Measurements from ENCODE around the gene MPP4.

Gene MPP4, protein sequence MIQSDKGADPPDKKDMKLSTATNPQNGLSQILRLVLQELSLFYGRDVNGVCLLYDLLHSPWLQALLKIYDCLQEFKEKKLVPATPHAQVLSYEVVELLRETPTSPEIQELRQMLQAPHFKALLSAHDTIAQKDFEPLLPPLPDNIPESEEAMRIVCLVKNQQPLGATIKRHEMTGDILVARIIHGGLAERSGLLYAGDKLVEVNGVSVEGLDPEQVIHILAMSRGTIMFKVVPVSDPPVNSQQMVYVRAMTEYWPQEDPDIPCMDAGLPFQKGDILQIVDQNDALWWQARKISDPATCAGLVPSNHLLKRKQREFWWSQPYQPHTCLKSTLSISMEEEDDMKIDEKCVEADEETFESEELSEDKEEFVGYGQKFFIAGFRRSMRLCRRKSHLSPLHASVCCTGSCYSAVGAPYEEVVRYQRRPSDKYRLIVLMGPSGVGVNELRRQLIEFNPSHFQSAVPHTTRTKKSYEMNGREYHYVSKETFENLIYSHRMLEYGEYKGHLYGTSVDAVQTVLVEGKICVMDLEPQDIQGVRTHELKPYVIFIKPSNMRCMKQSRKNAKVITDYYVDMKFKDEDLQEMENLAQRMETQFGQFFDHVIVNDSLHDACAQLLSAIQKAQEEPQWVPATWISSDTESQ

DNA sequence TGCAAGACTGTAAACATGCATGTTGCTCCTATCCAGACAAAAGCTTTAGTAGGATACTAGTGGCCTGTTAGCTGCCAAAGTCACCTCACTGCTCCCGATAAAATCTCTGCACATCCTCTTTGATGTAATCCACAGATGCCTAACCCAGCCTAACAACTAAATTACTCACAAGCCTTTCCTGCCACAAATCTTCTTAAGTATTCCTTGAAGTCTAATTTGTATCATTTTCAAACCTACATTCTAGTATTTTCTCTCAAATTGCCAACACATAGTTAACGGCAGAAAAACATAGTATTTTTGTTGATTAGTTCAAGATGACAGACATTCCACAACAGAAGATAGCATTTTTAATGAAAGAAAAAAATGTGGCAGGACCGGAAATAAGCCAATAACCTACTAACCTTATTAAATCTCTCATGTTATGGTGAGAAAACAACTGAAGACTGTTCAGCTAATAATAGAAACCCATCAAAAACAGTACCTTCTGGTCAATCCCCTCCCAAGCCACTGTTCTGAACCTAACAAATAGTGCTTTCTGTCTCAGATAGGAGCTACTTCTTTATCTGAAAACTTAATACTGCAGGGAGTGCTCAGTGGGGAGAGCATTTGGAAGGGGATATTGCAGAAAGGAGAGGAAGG is at the start of gene MPP4:
Gene MPP4, minus strand, starts transcription at position 57 of the 639 bp plus-strand sequence. CDS start 4,690 bp downstream, outside the sequence.
- DNase-seq (ENCODE audit: low spot score): no peak

DNA sequence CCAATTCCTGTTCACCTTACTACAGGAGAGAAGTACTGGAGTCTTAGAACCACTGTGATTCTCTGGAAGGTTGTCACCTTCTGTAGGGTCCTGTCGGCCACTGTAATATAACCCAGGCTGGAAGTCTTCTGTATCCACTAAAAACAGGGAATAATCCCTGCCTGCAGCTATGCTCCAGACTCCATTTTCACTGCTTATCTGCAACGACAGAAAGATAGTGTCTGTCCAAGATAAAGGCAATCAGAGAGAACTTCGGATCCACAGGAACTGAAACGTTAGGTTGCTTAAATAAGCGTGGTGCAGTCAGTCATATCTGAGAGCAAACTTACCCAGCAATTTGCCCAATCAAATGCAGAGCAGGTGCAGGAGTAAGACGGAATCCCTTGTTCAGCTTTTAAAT is 48.1 kb upstream of the MPP4 start:
- DNase-seq (ENCODE audit: low spot score): no peak

DNA sequence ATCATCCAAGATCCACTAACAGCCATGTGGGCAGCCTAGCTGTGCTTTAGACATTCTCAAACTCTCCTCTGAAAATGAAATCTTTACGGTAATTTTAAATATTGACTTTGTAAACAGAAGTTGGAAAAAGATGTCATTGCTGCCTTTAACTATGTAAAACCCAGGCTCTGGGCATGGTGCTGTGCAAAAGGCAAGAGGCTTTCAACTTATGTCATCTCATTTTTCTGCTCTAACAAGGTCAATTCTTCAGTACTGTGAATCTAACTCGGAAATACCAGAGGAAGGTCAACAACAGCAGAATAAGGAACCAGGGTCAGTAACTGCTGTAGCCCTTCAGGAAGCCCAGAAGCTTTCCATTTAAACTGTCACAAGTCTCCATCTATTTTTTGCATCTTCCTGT is 37.0 kb upstream of the MPP4 start:
- DNase-seq (ENCODE audit: low spot score): no peak

DNA sequence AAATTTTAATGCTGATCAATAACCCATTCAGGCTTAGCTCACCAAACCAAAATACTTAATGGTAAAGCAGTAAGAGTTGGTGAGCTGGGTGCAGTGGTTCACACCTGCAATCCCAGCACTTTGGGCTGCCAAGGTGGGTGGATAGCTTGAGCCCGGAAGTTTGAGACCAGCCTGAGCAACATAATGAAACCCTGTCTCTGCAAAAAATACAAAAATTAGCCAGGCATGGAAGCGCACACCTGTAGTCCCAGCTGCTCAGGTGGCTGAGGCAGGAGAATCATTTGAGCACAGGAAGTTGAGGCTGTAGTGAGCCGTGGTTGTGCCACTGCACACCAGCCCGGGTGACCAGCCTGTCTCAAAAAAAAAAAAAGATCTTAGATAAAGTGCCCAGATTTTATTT is 35.7 kb upstream of the MPP4 start:
- no peak for DNase-seq (ENCODE audit: low spot score)

DNA sequence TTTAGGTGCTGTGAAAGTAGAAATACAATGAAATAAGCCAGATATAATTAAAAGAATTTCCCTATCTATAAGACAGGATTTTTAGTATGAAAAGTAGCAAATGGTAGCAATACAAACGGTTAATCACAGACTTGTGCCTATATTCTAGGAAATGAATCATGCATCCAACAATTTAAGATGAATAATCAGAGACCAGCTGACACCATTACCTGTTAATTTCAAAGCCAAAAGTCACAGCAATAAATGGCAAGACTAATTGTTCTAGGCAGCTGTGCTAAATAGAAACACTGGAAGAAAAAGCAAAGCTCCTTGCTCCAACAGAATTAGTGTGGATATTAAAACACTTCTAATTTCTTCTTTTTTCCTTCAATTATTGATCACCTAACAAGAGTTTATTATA is 35.1 kb upstream of the MPP4 start:
- DNase-seq (ENCODE audit: low spot score): no peak

DNA sequence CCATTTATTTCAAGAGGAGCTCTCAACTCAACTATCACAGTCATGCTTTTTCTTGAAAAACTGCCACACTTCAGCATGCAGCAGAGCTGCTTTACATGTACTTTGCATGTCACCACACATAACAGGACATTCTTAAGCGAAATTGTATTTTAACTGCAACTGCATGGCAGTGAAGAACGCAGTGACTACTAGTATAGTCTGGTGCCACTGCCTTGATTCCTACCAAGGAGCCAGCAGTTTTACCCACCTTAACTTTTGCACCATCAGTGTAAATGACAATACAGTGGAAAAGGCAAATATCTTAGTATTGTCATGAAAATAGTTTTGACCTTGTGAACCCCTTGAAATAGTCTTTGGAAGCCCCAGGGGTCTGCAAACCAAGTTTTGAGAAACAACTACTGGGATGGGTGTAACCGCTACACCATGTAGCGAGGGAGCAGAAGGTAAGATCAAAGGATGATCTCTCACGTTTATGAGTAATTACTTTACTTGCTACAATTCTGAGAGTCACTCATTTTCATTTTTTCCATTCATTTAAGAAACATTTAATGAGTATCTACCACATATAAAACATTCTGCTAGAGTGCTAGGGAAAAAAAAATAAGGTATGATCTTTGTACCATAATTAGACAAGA is 32.3 kb upstream of the MPP4 start:
- no peak for DNase-seq (ENCODE audit: low spot score)

DNA sequence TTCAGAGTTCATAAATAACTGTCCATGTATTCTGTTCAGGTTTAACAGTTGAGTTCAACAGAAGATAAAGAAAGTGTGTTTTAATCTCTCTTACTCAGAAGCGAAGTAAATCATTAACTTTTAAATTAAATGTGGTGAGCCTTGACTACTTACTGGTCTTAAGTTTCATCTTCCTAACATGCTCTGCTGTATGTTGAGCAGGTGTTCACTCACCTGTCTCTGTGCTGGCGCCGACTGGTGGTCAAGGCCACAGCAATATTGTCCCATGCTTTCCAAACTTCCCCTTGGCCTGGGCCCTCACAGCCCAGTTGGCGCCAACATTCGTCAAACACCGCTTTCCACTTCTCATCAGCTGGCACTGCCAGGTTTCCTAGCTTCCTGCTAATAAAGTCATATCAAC is 17.0 kb upstream of the MPP4 start:
- no peak for DNase-seq (ENCODE audit: low spot score)

DNA sequence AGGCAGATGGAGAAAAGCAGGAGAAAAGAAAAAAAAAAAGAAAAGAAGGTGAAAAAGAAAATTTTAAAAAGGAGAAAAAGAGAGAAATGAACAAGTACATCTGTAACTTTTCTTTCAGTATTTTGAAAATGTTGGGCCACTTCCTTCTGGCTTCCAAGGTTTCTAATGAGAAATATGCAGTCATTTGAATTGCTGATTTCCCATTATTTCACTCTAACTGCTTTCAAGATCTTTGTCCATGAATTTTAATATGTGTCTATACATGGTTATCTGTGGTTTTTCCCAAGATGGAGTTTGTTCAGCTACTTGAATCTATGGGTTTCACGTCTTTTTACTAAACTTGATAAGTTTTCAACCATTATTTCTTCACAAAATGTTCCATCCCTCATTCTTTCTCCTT is 14.3 kb upstream of the MPP4 start:
- no peak for DNase-seq (ENCODE audit: low spot score)

DNA sequence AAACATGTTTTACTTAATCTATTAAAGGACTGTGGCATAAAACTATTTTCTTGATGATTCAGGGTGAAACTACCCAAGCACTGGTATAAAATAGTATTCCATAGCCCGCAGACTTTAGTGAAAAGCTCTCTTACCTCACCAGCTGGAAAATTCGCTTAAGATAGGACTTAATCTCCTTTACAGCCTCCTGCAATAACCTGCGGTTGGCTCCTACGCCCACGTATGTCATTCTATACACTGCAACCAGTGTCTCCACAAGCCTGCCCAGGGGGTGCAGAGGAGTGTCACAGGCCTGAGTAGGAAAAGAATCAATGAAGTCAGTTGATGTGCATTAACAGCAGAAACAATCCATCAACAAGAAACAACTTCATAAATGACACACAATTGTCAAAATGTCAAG is 11.3 kb upstream of the MPP4 start:
- no peak for DNase-seq (ENCODE audit: low spot score)

DNA sequence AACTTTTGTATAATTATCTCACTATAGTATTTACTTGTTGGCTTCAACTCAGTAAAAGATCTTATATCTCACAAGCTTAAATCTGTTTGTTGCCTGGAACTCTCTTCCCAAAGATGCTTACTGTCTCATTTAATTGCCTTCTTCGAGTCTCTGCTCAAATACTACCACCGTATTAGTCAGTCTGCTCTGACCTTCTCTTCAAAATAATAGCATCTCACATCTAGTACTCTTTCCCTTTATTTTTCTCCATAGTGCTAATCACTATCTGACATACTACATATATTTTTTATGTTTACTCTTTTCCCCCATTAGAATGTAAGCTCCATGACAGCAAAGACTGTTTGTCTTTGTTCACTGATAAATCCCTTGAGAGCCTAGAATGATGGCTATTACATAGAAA is 10.6 kb upstream of the MPP4 start:
- DNase-seq (ENCODE audit: low spot score): no peak

DNA sequence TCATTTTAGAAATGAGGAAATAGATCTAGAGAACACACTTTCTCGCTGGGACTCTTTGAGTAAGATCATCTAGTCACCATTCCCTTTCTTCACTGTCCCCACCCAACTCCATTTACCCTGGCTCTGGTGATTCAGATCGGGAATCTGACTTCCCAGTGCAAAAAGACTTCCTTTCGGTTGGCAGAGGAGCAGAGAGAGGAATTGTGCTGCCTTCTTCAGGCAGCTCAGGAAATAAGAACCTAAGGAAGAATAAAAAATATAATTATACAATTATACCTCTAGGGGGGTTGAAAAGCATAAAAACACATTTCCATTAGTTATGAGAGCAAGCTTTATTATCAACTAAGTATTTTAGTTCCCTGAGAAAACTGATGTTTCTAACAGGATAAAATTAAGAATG is 9.3 kb upstream of the MPP4 start:
- DNase-seq (ENCODE audit: low spot score): no peak

DNA sequence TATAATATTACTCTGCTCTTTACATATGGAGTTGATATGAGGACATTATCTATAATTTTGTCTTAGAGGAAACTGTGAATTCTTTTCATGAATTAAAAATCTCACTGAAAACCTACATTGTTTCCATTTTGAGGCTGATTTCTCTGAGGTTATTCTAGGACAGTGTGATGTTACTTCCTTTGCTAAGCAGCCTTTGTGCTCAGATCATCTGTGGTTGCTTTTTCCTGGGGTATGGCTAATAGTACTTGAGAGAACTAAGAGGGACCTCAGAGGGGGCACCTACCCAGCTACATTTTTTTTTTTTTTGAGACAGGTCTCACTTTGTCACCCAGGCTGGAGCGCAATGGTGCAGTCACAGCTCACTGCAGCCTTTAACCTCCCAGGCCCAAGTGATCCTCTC is 8.7 kb upstream of the MPP4 start:
- DNase-seq (ENCODE audit: low spot score): no peak

DNA sequence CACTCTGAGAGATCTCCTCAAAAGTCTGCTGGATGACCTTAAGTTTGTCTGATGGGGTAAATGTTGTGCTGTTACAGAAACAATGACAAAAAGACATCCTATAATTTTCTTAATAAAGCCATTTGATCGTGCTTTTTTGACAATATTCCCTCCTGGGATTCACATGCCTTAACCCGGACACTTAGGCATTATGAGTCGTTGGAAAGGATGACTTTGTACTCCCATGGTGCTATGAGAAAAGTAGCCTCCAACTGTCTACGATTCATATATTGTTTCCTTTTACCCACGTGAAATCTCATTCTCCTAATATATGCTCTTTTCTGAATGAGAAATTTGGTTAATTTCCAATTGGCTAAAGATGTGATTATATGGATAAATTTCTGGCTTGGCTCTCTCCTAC is 6.1 kb upstream of the MPP4 start:
- no peak for DNase-seq (ENCODE audit: low spot score)

DNA sequence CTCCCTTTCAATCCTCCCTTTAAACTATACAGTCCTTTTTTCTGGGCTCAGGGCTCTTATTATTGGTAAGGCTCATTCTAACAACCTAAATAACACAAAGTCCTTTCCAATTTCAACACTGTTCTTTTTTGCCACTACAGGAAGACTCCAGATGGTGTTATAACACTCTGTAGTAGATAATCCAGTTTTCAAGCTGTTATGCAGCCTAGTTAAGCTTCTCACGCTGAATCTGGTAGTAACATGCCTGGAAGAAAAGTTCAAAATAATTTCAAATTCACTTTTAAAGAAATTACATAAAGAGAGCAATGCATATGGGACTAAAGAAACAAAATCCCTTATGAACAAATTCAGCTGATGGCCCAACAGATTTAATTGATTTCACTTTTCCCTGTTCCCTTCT is 3.2 kb upstream of the MPP4 start:
- DNase-seq (ENCODE audit: low spot score): no peak

DNA sequence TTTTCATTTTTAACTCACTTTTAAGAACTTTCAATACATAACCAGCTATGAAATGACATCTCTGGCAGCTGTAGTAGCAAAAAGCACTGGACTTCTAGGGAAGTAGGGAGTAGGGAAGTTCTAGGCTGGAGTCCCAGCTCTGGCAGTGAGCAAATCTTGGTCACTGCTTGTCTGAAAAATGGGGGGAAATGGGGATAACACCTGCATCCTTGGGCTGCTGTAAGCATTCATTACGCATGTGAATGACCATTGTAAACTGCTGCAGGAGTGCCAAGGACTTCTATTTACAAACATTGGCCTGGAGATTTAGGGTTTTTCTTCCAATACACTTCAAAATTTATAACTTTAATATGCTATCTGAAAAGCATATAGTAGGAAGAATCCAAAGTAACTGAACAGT is 972 bp upstream of the MPP4 start:
- peak; percentile 12 for DNase-seq (ENCODE audit: low spot score)

DNA sequence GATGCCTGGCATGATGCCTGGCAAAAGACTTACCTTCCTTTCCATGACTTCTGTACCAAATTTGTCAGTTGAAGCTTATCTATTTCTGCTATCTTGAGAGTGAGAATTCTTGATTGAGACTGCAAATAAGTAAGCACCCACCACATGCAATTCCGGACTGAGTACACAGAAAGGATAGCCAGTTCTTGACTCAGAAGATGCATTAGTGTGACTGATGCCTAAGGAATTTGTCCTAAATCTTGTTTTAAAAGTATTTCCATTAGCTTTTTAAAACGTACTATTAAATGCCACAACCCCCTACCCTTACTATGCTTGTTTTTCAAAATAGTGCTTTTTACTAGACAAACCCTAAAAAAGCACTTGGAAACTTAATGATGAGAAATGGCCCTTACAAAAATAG is 545 bp downstream of the MPP4 start:
- DNase-seq (ENCODE audit: low spot score): no peak

DNA sequence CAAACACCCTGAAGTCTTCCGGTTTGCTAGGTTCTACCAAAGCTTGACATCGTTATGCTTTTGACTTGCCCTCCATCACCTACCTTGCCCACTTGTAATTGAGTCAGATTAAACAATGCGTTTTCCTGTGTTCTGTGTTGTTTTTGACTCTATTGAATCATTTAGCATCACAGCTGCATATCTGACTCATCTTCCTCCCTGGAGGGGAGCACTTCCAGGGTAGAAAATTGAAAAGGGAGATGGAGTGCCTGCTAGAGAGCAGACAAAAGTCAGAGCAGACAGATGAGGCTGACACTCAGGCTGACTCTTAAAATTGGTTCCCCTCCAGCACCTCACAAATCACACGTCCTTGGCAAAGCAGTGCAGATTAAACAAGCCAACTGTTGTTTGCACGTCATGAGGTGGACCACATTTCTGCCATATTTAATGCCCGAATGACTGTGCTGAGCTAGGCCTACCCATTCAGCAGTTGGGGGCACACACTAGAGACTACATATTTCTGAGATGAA is 2.2 kb downstream of the MPP4 start:
- DNase-seq (ENCODE audit: low spot score): peak; percentile 18

DNA sequence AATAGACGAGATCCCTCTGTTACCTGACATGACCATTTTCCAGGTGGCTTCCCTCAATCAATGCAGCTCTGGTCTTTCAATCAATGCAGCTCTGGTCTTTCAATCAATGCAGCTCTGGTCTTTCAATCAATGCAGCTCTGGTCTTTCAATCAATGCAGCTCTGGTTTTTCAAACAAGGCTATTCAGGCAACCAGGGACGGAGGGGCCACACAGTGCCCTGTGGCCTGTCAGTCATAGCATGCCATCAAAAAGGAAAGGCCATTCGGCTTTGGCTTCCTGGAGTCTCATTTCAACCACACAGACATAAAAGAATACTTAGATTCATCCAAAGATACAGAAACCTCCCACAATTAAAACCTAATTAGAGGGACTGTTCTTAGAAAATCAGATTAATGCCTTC is 13.3 kb downstream of the MPP4 start:
- no peak for DNase-seq (ENCODE audit: low spot score)

DNA sequence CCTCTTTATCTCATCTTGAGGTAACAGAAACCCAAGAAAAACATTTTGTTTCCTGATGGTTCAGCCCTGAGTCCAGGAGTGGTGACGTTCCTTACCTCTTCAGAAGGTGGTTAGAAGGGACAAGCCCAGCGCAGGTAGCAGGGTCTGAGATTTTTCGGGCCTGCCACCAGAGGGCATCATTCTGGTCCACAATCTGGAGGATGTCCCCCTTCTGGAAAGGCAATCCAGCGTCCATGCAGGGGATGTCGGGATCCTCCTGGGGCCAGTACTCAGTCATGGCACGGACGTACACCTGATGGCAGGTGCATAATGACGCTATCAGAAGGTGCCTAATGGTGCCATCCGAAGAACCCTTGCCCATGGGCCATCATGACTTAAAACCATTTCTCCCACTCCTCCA is 17.7 kb downstream of the MPP4 start:
- no peak for DNase-seq (ENCODE audit: low spot score)

DNA sequence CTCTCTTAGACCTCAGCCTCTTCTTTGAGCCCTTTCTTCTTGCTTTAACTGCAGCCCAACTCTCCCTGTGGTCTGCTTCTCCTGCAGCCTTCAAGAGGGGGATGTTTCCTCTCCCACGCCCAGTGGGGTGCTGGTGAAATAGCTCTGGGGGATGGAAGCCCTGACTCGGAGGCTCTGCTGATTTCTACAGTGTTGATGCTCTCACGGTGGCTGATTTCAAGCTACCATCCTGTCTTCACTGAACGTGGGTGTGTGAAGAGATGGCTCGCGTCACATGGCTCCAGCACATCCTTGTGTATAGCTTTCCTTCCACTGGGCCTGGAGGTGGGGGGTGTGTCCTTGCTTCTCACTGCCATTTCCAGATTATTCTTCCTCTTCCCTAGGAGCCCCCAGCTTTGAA is 20.0 kb downstream of the MPP4 start:
- DNase-seq (ENCODE audit: low spot score): no peak

DNA sequence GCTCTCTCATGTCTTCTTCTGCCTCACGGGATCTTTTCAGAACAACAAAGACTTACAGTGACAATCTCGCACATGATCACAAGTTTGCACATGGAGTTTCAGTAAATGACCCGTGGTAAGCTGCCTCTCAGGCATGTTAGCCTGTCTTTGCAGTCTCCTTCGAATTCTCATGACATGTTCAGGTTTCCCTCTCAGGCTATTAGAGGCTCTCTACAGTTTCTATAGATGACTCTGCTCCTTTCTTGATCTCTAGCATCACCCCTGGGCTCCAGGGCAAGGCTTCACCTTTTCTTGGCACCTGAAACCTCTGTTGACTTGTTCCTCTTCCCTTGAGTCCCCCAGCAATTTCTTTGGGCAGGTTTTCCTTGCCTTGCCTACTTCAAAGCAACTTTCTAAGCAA is 23.0 kb downstream of the MPP4 start:
- DNase-seq (ENCODE audit: low spot score): no peak

DNA sequence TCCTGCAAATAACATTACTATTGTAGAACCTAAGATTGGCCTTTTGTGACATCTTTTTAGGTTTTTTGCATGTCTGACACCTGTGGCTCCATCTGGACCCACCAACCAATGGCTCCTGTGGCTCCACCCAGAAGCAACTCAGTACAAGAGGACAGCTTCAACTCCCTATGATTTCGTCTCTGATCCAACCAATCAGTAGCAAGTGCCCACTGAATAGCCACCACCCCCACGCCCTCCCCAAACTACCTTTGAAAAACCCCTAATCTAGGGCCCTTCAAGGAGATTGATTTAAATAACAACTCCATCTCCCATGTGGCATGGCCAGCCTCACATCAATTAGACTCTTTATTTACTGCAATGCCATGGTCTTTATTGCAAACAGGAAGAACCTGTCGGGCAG is 23.6 kb downstream of the MPP4 start:
- no peak for DNase-seq (ENCODE audit: low spot score)

DNA sequence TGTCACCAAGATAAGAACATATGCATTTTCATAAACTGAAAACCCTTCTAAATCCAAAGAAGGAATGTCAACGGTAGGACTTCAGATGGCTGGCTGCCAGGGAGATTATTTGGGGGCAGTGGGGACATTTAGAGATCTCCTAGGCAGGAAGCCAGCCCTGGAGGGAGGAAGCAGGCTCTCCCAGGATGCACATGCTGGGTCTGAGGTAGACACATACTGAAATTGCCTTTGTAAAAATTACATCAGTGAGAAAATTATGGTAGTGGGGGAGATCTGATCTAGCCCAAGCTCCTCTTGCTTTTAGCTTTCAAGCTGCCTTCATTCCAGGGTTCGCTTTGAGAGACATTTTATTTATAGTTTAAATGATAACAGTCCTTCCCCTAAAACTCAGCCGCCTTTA is 24.1 kb downstream of the MPP4 start:
- no peak for DNase-seq (ENCODE audit: low spot score)
